PC-3 (cell line): Measurements from ENCODE around the gene ZNF3. TPM values are rescaled to one million over a fixed set of nuclear protein-coding genes. Genes with fewer than 3 reads are reported as not detected.

Experiments
- ATAC-seq: fragments of 200-7000 bp; cut with Tn5 transposase; 2 replicates; pipeline ENCODE4 v1.9.1; 2020; ENCODE audit warnings: mild to moderate bottlenecking, moderate library complexity
- BruUV-seq: library from RNA; stranded (reverse); fragments of 400-500 nt; replicated peaks from 2 replicates; lab custom pipeline; 2021; lab: Mats Ljungman, UMichigan
- CTCF ChIA-PET: fragments of 300-600 bp; sonication (Branson Sonifier 250); formaldehyde crosslinking; loops from one replicate; lab custom pipeline; 2022; ENCODE audit warnings: antibody characterized with exemption; lab: Charles Lee
- POLR2A ChIA-PET: fragments of 300-600 bp; sonication (Branson Sonifier 250); formaldehyde crosslinking; loops from one replicate; lab custom pipeline; 2022; ENCODE audit warnings: antibody characterized with exemption; ENCODE audit not compliant: unreplicated experiment; lab: Charles Lee
- DNase-seq: peaks from one replicate; pipeline ENCODE4 v3.0.0-alpha.2; 2015
- H2AFZ ChIP-seq: fragments of 300-600 bp; sonication (generic); 2 replicates; pipeline ENCODE4 v1.6.0; 2016; ENCODE audit warnings: antibody characterized with exemption, low read length
- H3F3A ChIP-seq: fragments of 300-600 bp; sonication (generic); one replicate; pipeline ENCODE4 v1.6.0; 2017; ENCODE audit warnings: antibody characterized with exemption, low read length, control low read depth, mild to moderate bottlenecking; ENCODE audit not compliant: unreplicated experiment
- H3K27ac ChIP-seq: fragments of 300-600 bp; sonication (generic); 2 replicates; pipeline ENCODE4 v1.5.1; 2016; ENCODE audit warnings: mild to moderate bottlenecking, low read length
- H3K27me3 ChIP-seq: fragments of 300-600 bp; sonication (generic); 2 replicates; pipeline ENCODE4 v1.6.1; 2016; ENCODE audit warnings: low read length, mixed read lengths
- H3K36me3 ChIP-seq: fragments of 300-600 bp; sonication (generic); 2 replicates; pipeline ENCODE4 v1.6.1; 2016; ENCODE audit warnings: low read depth, mixed run types, low read length, mixed read lengths
- H3K4me1 ChIP-seq: fragments of 300-600 bp; sonication (generic); 2 replicates; pipeline ENCODE4 v1.5.1; 2016; ENCODE audit warnings: low read length; ENCODE audit not compliant: insufficient read depth
- H3K4me2 ChIP-seq: fragments of 300-600 bp; sonication (generic); 2 replicates; pipeline ENCODE4 v1.6.0; 2016; ENCODE audit warnings: low read length
- H3K4me3 ChIP-seq: fragments of 300-600 bp; sonication (generic); 2 replicates; pipeline ENCODE4 v1.5.1; 2016; ENCODE audit warnings: mild to moderate bottlenecking, low read length, mixed read lengths
- H3K79me2 ChIP-seq: fragments of 300-600 bp; sonication (generic); 2 replicates; pipeline ENCODE4 v1.6.1; 2017; ENCODE audit warnings: low read length, mixed read lengths
- H3K9ac ChIP-seq: fragments of 300-600 bp; sonication (generic); 2 replicates; pipeline ENCODE4 v1.6.0; 2016; ENCODE audit warnings: mild to moderate bottlenecking, low read length
- H3K9me2 ChIP-seq: fragments of 300-600 bp; sonication (generic); replicated peaks from 2 replicates; pipeline ENCODE4 v1.6.1; 2016; ENCODE audit warnings: mixed run types, low read length, mixed read lengths
- H3K9me3 ChIP-seq: fragments of 300-600 bp; sonication (generic); 2 replicates; pipeline ENCODE4 v1.6.1; 2016; ENCODE audit warnings: low read length, mixed read lengths
- H4K20me1 ChIP-seq: fragments of 300-600 bp; sonication (generic); 2 replicates; pipeline ENCODE4 v1.6.1; 2016; ENCODE audit warnings: low read length, mixed read lengths
- EZH2 ChIP-seq: fragments of 300-600 bp; sonication (generic); IDR thresholded peaks from one replicate; pipeline ENCODE4 v1.6.1; 2017; ENCODE audit warnings: antibody characterized with exemption, mild to moderate bottlenecking, low read length; ENCODE audit not compliant: unreplicated experiment
- EZH2phosphoT487 ChIP-seq: fragments of 300-600 bp; sonication (generic); IDR thresholded peaks from 2 replicates; pipeline ENCODE4 v1.6.1; 2018; ENCODE audit warnings: mild to moderate bottlenecking, antibody characterized with exemption, low read length, borderline replicate concordance
- intact Hi-C: fragments of 100-400 bp; cut with micrococcal nuclease; formaldehyde crosslinking; loops from 2 replicates; pipeline ENCODE4 v1.9.0; 2023
- total RNA-seq: library from RNA; depleted of rRNA; stranded (reverse); fragments of >200 nt; gene quantifications from 2 replicates; pipeline ENCODE4 v1.2.3, GENCODE V29; 2014
- TF ChIP-seq, protein P1 (sequence below): fragments of 300-600 bp; sonication (generic); conservative IDR thresholded peaks from 2 replicates; pipeline ENCODE4 v1.5.1; 2017; ENCODE audit warnings: antibody characterized with exemption, low read depth, mild to moderate bottlenecking, low read length

The ZNF3 gene
- total RNA-seq, 1 experiment from 2014 or later, result 16.5 TPM

DNA sequence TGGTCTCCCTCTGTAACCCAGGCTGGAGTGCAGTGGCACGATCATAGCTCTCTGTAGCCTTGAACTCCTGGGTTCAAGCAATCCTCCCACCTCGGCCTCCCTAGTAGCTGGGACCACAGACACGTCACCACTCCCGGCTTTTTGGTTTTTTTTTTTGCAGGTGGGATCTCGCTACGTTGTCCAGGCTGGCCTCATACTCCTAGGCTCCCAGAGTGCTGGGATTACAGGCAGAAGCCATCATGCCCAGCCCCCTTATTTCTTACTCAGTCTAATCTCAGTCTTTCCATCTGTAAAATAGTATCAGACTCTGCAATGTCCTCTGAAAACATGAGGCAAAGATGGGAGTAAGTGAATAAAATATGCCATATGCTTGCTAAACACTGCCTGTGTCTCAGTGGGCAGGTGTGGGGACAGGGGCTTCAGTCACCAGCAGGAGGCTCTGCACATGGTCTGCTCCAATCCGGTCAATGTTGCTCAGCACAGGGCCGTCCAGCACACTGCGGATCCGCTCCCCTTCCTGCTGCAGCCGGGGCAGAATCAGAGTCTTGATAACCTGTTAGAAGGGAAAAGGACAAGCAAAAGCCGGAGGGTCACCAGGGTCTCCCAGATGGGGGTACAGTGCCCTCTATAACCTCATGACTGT lies 28.1 kb upstream of the ZNF3 start:
- ChIA-PET CTCF (no interaction called here), POLR2A (no interaction called here)
- no peak overlapping the region for H3K4me3 ChIP-seq
- H3K36me3 ChIP-seq, result peaks cover 3% of the 10 kb centered on the region
- H3K79me2 ChIP-seq, result no peaks in the 10 kb centered on the region
- H3K9me3 ChIP-seq, result no peaks in the 10 kb centered on the region
- no peaks in the 10 kb centered on the region for H4K20me1 ChIP-seq
- no TSS peak for BruUV-seq
- no peak for DNase-seq
- no peaks in the 10 kb centered on the region for H3F3A ChIP-seq
- no peak overlapping the region for H3K27ac ChIP-seq
- ATAC-seq, result peak; percentile 54; the same call in 1 of the 2 replicates
- H3K27me3 ChIP-seq, result no peaks in the 10 kb centered on the region
- H3K9me2 ChIP-seq, result no peaks in the 10 kb centered on the region
- no peak overlapping the region for H3K4me2 ChIP-seq
- no peak overlapping the region for H2AFZ ChIP-seq
- intact Hi-C loops, result no loop called here
- H3K9ac ChIP-seq, result no peak overlapping the region
- H3K4me1 ChIP-seq, result no peaks in the 10 kb centered on the region
- TF ChIP-seq EZH2phosphoT487 (no peak), EZH2 (no peak)
- TF ChIP-seq, protein P1, sequence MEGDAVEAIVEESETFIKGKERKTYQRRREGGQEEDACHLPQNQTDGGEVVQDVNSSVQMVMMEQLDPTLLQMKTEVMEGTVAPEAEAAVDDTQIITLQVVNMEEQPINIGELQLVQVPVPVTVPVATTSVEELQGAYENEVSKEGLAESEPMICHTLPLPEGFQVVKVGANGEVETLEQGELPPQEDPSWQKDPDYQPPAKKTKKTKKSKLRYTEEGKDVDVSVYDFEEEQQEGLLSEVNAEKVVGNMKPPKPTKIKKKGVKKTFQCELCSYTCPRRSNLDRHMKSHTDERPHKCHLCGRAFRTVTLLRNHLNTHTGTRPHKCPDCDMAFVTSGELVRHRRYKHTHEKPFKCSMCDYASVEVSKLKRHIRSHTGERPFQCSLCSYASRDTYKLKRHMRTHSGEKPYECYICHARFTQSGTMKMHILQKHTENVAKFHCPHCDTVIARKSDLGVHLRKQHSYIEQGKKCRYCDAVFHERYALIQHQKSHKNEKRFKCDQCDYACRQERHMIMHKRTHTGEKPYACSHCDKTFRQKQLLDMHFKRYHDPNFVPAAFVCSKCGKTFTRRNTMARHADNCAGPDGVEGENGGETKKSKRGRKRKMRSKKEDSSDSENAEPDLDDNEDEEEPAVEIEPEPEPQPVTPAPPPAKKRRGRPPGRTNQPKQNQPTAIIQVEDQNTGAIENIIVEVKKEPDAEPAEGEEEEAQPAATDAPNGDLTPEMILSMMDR, result peak; percentile 21; the same call in 1 of the 2 replicates

DNA sequence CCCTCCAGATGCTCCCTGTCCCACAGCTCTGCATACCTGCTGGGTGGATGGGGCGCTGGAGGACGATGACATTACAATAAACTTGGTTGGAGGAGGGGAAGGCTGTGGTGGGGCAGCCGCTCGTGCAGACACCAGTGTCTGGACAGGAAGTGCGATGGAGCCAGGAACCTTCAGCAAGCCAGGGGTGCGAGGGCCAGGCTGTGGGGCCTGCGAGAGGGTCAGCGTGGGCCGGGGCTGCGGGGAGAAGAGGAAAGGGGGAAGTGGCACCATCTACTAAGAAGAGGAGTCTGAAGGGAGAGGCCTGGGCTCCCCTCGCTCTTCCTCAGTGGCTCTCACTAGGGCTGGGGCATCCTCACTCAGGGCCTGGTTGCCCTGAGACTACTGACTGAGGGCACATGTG lies 26.4 kb upstream of the ZNF3 start:
- H3K27me3 ChIP-seq, result no peaks in the 10 kb centered on the region
- ATAC-seq (no peak), DNase-seq (no peak)
- BruUV-seq, result no TSS peak
- H3K9ac ChIP-seq, result no peak overlapping the region
- H3K36me3 ChIP-seq, result peaks cover 3% of the 10 kb centered on the region
- H3K79me2 ChIP-seq, result no peaks in the 10 kb centered on the region
- no peak for TF ChIP-seq EZH2phosphoT487
- no peak for TF ChIP-seq EZH2
- TF ChIP-seq, protein P1, result no peak
- no peaks in the 10 kb centered on the region for H4K20me1 ChIP-seq
- no peaks in the 10 kb centered on the region for H3K9me2 ChIP-seq
- no peak overlapping the region for H3K27ac ChIP-seq
- H3F3A ChIP-seq, result no peaks in the 10 kb centered on the region
- no peaks in the 10 kb centered on the region for H3K4me1 ChIP-seq
- no peak overlapping the region for H2AFZ ChIP-seq
- no peak overlapping the region for H3K4me2 ChIP-seq
- intact Hi-C loops, result no loop called here
- ChIA-PET CTCF (no interaction called here), POLR2A (no interaction called here)
- H3K4me3 ChIP-seq, result no peak overlapping the region
- H3K9me3 ChIP-seq, result no peaks in the 10 kb centered on the region

DNA sequence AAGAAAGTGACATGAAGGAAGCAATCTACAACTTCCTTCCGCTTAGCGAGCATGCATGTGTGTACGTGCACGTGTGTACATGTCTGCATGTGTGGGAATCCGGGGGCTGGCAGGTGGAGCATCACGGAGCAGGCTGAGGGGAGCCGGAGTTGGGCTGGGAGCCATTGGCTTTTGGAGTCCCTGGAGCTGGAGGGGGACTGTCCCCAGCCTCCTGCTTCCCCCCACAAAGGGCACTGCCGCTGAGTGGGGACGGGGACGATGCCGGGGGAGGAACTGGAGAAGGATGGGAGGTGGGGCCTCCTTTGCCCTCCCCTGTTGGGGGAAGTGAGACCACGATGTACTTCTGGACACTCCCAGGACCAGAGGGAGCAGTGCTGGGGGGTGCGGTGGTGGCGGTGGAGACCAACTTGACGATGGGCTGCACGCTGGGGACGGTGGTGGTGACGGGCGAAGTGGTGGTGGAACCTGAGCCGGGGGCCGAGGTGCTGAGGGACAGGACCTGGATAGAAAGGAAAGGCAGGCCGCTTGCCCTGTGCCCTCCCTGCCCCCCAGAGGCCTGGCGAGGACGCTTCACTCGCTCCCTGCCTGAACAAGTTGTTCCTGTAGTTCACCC lies 25.7 kb upstream of the ZNF3 start:
- POLR2A ChIA-PET, result no interaction called here
- no peak overlapping the region for H2AFZ ChIP-seq
- no peak overlapping the region for H3K27ac ChIP-seq
- peaks cover 5% of the 10 kb centered on the region for H3K4me1 ChIP-seq
- H3K9ac ChIP-seq, result no peak overlapping the region
- no peak; the same call in 1 of the 2 replicates for ATAC-seq
- no peaks in the 10 kb centered on the region for H3F3A ChIP-seq
- CTCF ChIA-PET, result no interaction called here
- no peaks in the 10 kb centered on the region for H3K27me3 ChIP-seq
- no peak for TF ChIP-seq EZH2phosphoT487
- no peak for TF ChIP-seq EZH2
- TF ChIP-seq, protein P1, result no peak
- peaks cover 3% of the 10 kb centered on the region for H3K36me3 ChIP-seq
- intact Hi-C loops, result no loop called here
- no peaks in the 10 kb centered on the region for H4K20me1 ChIP-seq
- no peak for DNase-seq
- no peak overlapping the region for H3K4me2 ChIP-seq
- H3K9me2 ChIP-seq, result no peaks in the 10 kb centered on the region
- H3K9me3 ChIP-seq, result no peaks in the 10 kb centered on the region
- peaks cover 5% of the 10 kb centered on the region; the same call in 1 of the 2 replicates for H3K79me2 ChIP-seq
- BruUV-seq, result TSS peak; percentile 82
- H3K4me3 ChIP-seq, result no peak overlapping the region
